Progenitor cell of endocrine pancreas (in vitro differentiated cells): Measurements from ENCODE around the gene C15orf61. TPM values are rescaled to one million over a fixed set of nuclear protein-coding genes. Genes with fewer than 3 reads are reported as not detected.

ENCODE experiments used
- DNase-seq: peaks from one replicate; pipeline ENCODE4 v3.0.0; 2021; ENCODE audit warnings: low spot score; ENCODE audit not compliant: unreplicated experiment
- H3K27ac Mint-ChIP-seq: 2 replicates; pipeline ENCODE4 v1.8.0; 2021; ENCODE audit warnings: mild to moderate bottlenecking, moderate library complexity, mixed read lengths
- H3K27me3 Mint-ChIP-seq: 2 replicates; pipeline ENCODE4 v1.8.0; 2021; ENCODE audit warnings: mixed read lengths
- H3K36me3 Mint-ChIP-seq: 2 replicates; pipeline ENCODE4 v1.8.0; 2022; ENCODE audit warnings: mixed read lengths; ENCODE audit not compliant: insufficient read depth
- H3K4me1 Mint-ChIP-seq: 2 replicates; pipeline ENCODE4 v1.8.0; 2021; ENCODE audit warnings: low read depth, mixed read lengths
- H3K4me3 Mint-ChIP-seq: 2 replicates; pipeline ENCODE4 v1.8.0; 2021; ENCODE audit warnings: low read depth, mild to moderate bottlenecking, moderate library complexity, mixed read lengths
- H3K9me3 Mint-ChIP-seq: 2 replicates; pipeline ENCODE4 v1.8.0; 2021; ENCODE audit warnings: low read depth, mixed read lengths
- CTCF ChIP-seq: fragments of 200-600 bp; sonication (generic); IDR thresholded peaks from one replicate; pipeline ENCODE4 v1.5.0; 2021; ENCODE audit warnings: antibody characterized with exemption, mild to moderate bottlenecking; ENCODE audit not compliant: unreplicated experiment
- total RNA-seq: library from RNA; stranded (reverse); gene quantifications from 2 replicates; pipeline ENCODE4 v1.2.1, GENCODE V29; 2021

Gene C15orf61
- total RNA-seq, 1 donor from 2014 or later, result 9.6 TPM

- Mint-ChIP-seq H3K4me3 (no peak overlapping the region), H3K4me1 (peaks cover 17% of the 10 kb centered on the region), H3K27me3 (no peaks in the 10 kb centered on the region), H3K9me3 (no peaks in the 10 kb centered on the region), H3K27ac (no peak overlapping the region), H3K36me3 (no peaks in the 10 kb centered on the region)
- DNase-seq, result no peak
- TF ChIP-seq CTCF, result no peak
Observed at GRCh38 chr15:67504796-67505195, 16.1 kb upstream of the C15orf61 start.

- no peak for DNase-seq
- no peaks in the 10 kb centered on the region for H3K27me3 Mint-ChIP-seq
- no peaks in the 10 kb centered on the region for H3K9me3 Mint-ChIP-seq
- TF ChIP-seq CTCF, result no peak
- no peak overlapping the region for H3K4me3 Mint-ChIP-seq
- no peak overlapping the region for H3K27ac Mint-ChIP-seq
- peaks cover 3% of the 10 kb centered on the region for H3K36me3 Mint-ChIP-seq
- peaks cover 15% of the 10 kb centered on the region for H3K4me1 Mint-ChIP-seq
Observed at GRCh38 chr15:67505675-67506572, 15.0 kb upstream of the C15orf61 start.

- Mint-ChIP-seq H3K27me3 (no peaks in the 10 kb centered on the region), H3K27ac (no peak overlapping the region), H3K4me3 (no peak overlapping the region), H3K4me1 (peaks cover 6% of the 10 kb centered on the region), H3K9me3 (no peaks in the 10 kb centered on the region), H3K36me3 (peaks cover 6% of the 10 kb centered on the region)
- no peak for TF ChIP-seq CTCF
- DNase-seq, result no peak
Observed at GRCh38 chr15:67506775-67507747, 13.9 kb upstream of the C15orf61 start.

DNA sequence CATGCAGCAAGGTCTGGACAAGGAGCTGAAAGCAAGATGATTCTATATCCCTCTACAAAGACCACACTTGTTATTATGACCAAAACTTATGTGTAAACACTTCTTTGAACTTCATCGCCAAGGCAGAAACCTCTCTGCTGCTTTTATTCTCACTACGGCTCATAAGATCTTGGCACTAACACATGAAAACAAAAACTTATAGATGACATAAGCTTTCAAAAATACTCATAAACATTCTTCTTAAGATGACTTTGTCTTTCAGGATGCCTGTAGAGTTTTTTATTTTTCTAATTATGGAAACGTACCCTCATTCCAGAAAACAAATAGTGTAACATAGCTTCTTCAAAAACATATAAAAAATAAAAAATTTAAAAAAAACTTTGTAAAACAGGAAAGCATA lies 12.5 kb upstream of the C15orf61 start:
- Mint-ChIP-seq H3K4me3 (no peak overlapping the region), H3K27me3 (no peaks in the 10 kb centered on the region), H3K4me1 (peaks cover 4% of the 10 kb centered on the region), H3K9me3 (no peaks in the 10 kb centered on the region), H3K27ac (no peak overlapping the region), H3K36me3 (peaks cover 10% of the 10 kb centered on the region)
- no peak for TF ChIP-seq CTCF
- DNase-seq, result no peak

DNA sequence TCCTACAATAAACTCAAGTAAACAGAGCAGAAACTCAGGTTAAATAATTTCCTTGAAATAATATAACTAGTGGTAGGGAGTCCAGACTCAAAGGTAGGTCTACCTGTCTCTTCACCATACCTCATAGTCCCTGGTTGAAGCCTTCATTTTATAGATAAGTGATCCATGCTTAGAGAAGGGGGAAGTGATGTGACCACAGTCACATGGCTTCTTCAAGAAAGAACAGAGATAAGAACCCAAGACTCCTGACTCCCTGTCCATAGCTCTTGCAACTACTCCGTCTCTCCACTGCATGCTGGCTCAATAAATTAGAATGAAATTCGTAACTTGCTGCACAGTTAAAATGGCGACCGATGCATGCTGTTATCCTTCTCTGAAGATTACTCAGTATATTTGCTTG lies 11.0 kb upstream of the C15orf61 start:
- H3K9me3 Mint-ChIP-seq, result no peaks in the 10 kb centered on the region
- no peak overlapping the region for H3K27ac Mint-ChIP-seq

More for the DNA sequence above, 11.0 kb upstream of the C15orf61 start:
- DNase-seq, result no peak
- Mint-ChIP-seq H3K4me3 (no peak overlapping the region), H3K4me1 (peaks cover 4% of the 10 kb centered on the region), H3K36me3 (peaks cover 13% of the 10 kb centered on the region), H3K27me3 (no peaks in the 10 kb centered on the region)
- TF ChIP-seq CTCF, result no peak
